Measurements from ENCODE around the gene TMEM208.

GRCh38 chr16:67182288-67182687 lies 44.6 kb upstream of the TMEM208 start:
- no peak for TF ChIP-seq ATF3 (IDR thresholded peaks at IDR 0.05)
- no peak for TF ChIP-seq JUND (IDR thresholded peaks at IDR 0.05)
- no peak for TF ChIP-seq CTCF (IDR thresholded peaks at IDR 0.05; ENCODE audit: low read depth, low read length, missing input control)
- no peak for TF ChIP-seq YY1 (IDR thresholded peaks at IDR 0.05)
- no peak for TF ChIP-seq REST (IDR thresholded peaks at IDR 0.05)
- no peak for TF ChIP-seq ZBTB33 (IDR thresholded peaks at IDR 0.05)
- no peak for TF ChIP-seq GABPA (IDR thresholded peaks at IDR 0.05 in 1 of 2, conservative IDR thresholded peaks at IDR 0.05 in 1 of 2)
- TF ChIP-seq MAX (IDR thresholded peaks at IDR 0.05) = no peak
- no peak for TF ChIP-seq TAF1 (conservative IDR thresholded peaks at IDR 0.05)
- TF ChIP-seq HNF4A (conservative IDR thresholded peaks at IDR 0.05) = no peak
- TF ChIP-seq SP1 (IDR thresholded peaks at IDR 0.05) = no peak
- TF ChIP-seq HNF4G (IDR thresholded peaks at IDR 0.05) = no peak
- TF ChIP-seq RAD21 (IDR thresholded peaks at IDR 0.05) = no peak
